Measurements from ENCODE around the gene TMEM253. TPM values are rescaled to one million over a fixed set of nuclear protein-coding genes. Genes with fewer than 3 reads are reported as not detected.

TMEM253 gene
- total RNA-seq, 4 donors from 2014 or later = 0.23 TPM; not detected in 3

GRCh38 chr14:21059842-21060613 lies 40.8 kb upstream of the TMEM253 start:
- WGBS = 69% methylated on average over 8 of the region's 8 CpGs
- no peak for TF ChIP-seq CTCF (IDR thresholded peaks at IDR 0.05)
- no peak for TF ChIP-seq EP300 (IDR thresholded peaks at IDR 0.05)
- no peak for TF ChIP-seq POLR2A (IDR thresholded peaks at IDR 0.05; ENCODE audit: low read depth)
- TF ChIP-seq POLR2AphosphoS5 (IDR thresholded peaks at IDR 0.05) = no peak
- no peaks in the 10 kb centered on the region for H3K36me3 ChIP-seq
- no peak overlapping the region for H3K4me3 ChIP-seq
- no peaks in the 10 kb centered on the region for H3K9me3 ChIP-seq
- peaks cover 4 to 11% (median 9%) of the 10 kb centered on the region in 4 donors for H3K4me1 ChIP-seq
- H3K27me3 ChIP-seq = no peaks in the 10 kb centered on the region
- H3K27ac ChIP-seq (replicated peaks in 1 of 4) = no peak overlapping the region
- DNase-seq (ENCODE audit: extremely low spot score) = no peak
- intact Hi-C loops (cut with DNase I) = no loop called here

- H3K27ac ChIP-seq (replicated peaks in 1 of 4) = no peak overlapping the region
- no peaks in the 10 kb centered on the region for H3K9me3 ChIP-seq
- H3K4me1 ChIP-seq = peaks cover 4 to 11% (median 9%) of the 10 kb centered on the region in 4 donors
- no peak for DNase-seq (ENCODE audit: extremely low spot score)
- intact Hi-C loops (cut with DNase I) = no loop called here
- 83% methylated on average over 13 of the region's 13 CpGs for WGBS
- no peak overlapping the region for H3K4me3 ChIP-seq
- no peak for TF ChIP-seq POLR2A (IDR thresholded peaks at IDR 0.05; ENCODE audit: low read depth)
- no peak for TF ChIP-seq CTCF (IDR thresholded peaks at IDR 0.05)
- TF ChIP-seq POLR2AphosphoS5 (IDR thresholded peaks at IDR 0.05) = no peak
- H3K36me3 ChIP-seq = no peaks in the 10 kb centered on the region
- no peaks in the 10 kb centered on the region for H3K27me3 ChIP-seq
These were observed 40.1 kb upstream of the TMEM253 start for GRCh38 chr14:21060614-21061346.

GRCh38 chr14:21061347-21061668 lies 39.6 kb upstream of the TMEM253 start:
- WGBS = 90% methylated on average over 3 of the region's 3 CpGs
- H3K9me3 ChIP-seq = no peaks in the 10 kb centered on the region
- no peak overlapping the region for H3K27ac ChIP-seq (replicated peaks in 1 of 4)
- intact Hi-C loops (cut with DNase I) = no loop called here
- no peaks in the 10 kb centered on the region for H3K27me3 ChIP-seq
- DNase-seq (ENCODE audit: extremely low spot score) = no peak
- H3K36me3 ChIP-seq = no peaks in the 10 kb centered on the region
- H3K4me3 ChIP-seq = no peak overlapping the region
- peaks cover 4 to 11% (median 9%) of the 10 kb centered on the region in 4 donors for H3K4me1 ChIP-seq
- no peak for TF ChIP-seq CTCF (IDR thresholded peaks at IDR 0.05)

GRCh38 chr14:21063479-21063878 lies 37.4 kb upstream of the TMEM253 start:
- H3K27ac ChIP-seq (replicated peaks in 1 of 4) = no peak overlapping the region
- intact Hi-C loops (cut with DNase I) = no loop called here

More at GRCh38 chr14:21063479-21063878, 37.4 kb upstream of the TMEM253 start:
- no peak overlapping the region for H3K4me3 ChIP-seq
- 39% methylated on average over 3 of the region's 3 CpGs for WGBS
- no peaks in the 10 kb centered on the region for H3K9me3 ChIP-seq
- H3K36me3 ChIP-seq = no peaks in the 10 kb centered on the region
- no peaks in the 10 kb centered on the region for H3K27me3 ChIP-seq
- TF ChIP-seq POLR2AphosphoS5 (IDR thresholded peaks at IDR 0.05) = no peak
- no peak for TF ChIP-seq POLR2A (IDR thresholded peaks at IDR 0.05; ENCODE audit: low read depth)
- TF ChIP-seq EP300 (IDR thresholded peaks at IDR 0.05) = no peak
- no peak for TF ChIP-seq CTCF (IDR thresholded peaks at IDR 0.05)
- DNase-seq (ENCODE audit: extremely low spot score) = no peak
- peaks cover 5 to 14% (median 11%) of the 10 kb centered on the region in 4 donors for H3K4me1 ChIP-seq
